K562 (cell line): ENCODE measurements around the gene VRK3. TPM values are rescaled to one million over a fixed set of nuclear protein-coding genes. Genes with fewer than 3 reads are reported as not detected.
A peak's percentile ranks its signal among the peaks of the same experiment; 100 is the strongest.

Experiments used
- DIDO1 ChIP-seq: fragments of 450-650 bp; IDR thresholded peaks from 2 replicates; pipeline ENCODE4 v1.6.1; 2016; ENCODE audit warnings: low read depth, missing biosample characterization, missing genetic modification characterization
- FOXA1 ChIP-seq: fragments of 450-650 bp; IDR thresholded peaks from 2 replicates; pipeline ENCODE4 v1.6.1; 2016; ENCODE audit warnings: mild to moderate bottlenecking, borderline replicate concordance
- GATAD2A ChIP-seq: fragments of 450-650 bp; IDR thresholded peaks from 2 replicates; pipeline ENCODE4 v1.6.1; 2017
- HMBOX1 ChIP-seq: sonication (generic); IDR thresholded peaks from 2 replicates; pipeline ENCODE4 v1.6.1; 2016
- HNRNPLL ChIP-seq: fragments of 200-400 bp; formaldehyde crosslinking; IDR thresholded peaks from 2 replicates; pipeline ENCODE4 v1.6.1; 2017; ENCODE audit warnings: low read length, low read depth, mild to moderate bottlenecking; ENCODE audit not compliant: poor library complexity, severe bottlenecking
- KHSRP ChIP-seq: fragments of 450-650 bp; IDR thresholded peaks from 2 replicates; pipeline ENCODE4 v1.6.1; 2017
- MAFF ChIP-seq: IDR thresholded peaks from 2 replicates; pipeline ENCODE4 v1.6.1; 2012; ENCODE audit warnings: low read length, improper control_type of control experiment
- MEIS2 ChIP-seq: fragments of 450-650 bp; IDR thresholded peaks from 2 replicates; pipeline ENCODE4 v1.6.1; 2014; ENCODE audit warnings: mild to moderate bottlenecking; ENCODE audit not compliant: partially characterized antibody
- NCOR1 ChIP-seq: fragments of 450-650 bp; IDR thresholded peaks from 2 replicates; pipeline ENCODE4 v1.6.1; 2016; ENCODE audit warnings: mild to moderate bottlenecking, moderate library complexity
- PCBP1 ChIP-seq: fragments of 200-400 bp; formaldehyde crosslinking; IDR thresholded peaks from 2 replicates; pipeline ENCODE4 v1.6.1; 2018; ENCODE audit warnings: mild to moderate bottlenecking, low read depth, low read length; ENCODE audit not compliant: poor library complexity, severe bottlenecking
- PRDM10 ChIP-seq: fragments of 450-650 bp; IDR thresholded peaks from 2 replicates; pipeline ENCODE4 v1.6.1; 2018; ENCODE audit not compliant: partially characterized antibody
- RCOR1 ChIP-seq, 2 experiments: IDR thresholded peaks; 2 replicates each; pipeline ENCODE4 v1.6.1; 2012; ENCODE audit warnings: low read depth in 2 of 2, low read length in 2 of 2, borderline replicate concordance in 1 of 2, improper control_type of control experiment in 1 of 2
- RHOXF2B ChIP-seq: fragments of 250-450 bp; sonication (Bioruptor Pico); conservative IDR thresholded peaks from 2 replicates; pipeline ENCODE4 v1.5.1; 2021
- SPI1 ChIP-seq: IDR thresholded peaks from 2 replicates; pipeline ENCODE4 v1.6.1; 2011; ENCODE audit warnings: low read depth, low read length, control low read depth, borderline replicate concordance
- TFE3 ChIP-seq: fragments of 450-650 bp; formaldehyde crosslinking; IDR thresholded peaks from 2 replicates; pipeline ENCODE4 v1.4.0; 2020; ENCODE audit warnings: mild to moderate bottlenecking, mixed read lengths
- ZBTB12 ChIP-seq: fragments of 250-450 bp; sonication (Bioruptor Pico); IDR thresholded peaks from 2 replicates; pipeline ENCODE4 v1.4.0; 2020
- ZNF253 ChIP-seq: fragments of 250-450 bp; sonication (Bioruptor Pico); conservative IDR thresholded peaks from 2 replicates; pipeline ENCODE4 v1.6.1; 2021; ENCODE audit warnings: mild to moderate bottlenecking
- ZNF354B ChIP-seq: fragments of 250-450 bp; sonication (Bioruptor Pico); IDR thresholded peaks from 2 replicates; pipeline ENCODE4 v1.4.0; 2020
- ZNF778 ChIP-seq: fragments of 450-650 bp; formaldehyde crosslinking; IDR thresholded peaks from 2 replicates; pipeline ENCODE4 v1.4.0; 2020; ENCODE audit warnings: mild to moderate bottlenecking, moderate library complexity
- polyA plus RNA-seq, 8 experiments: library from polyadenylated mRNA; depleted of rRNA in 4 of 8; stranded (reverse) in 5 of 8; unstranded in 3 of 8; fragments of >200 nt; fragmentation: Nextera tagmentation in 2 of 8; fragmentation: Illumina TruSeq in 1 of 8; extraction: Ambion mirVana in 2 of 8; extraction: Trizol in 1 of 8; gene quantifications; 2 replicates each; pipeline versions ENCODE4 v1.2.1 to v1.2.3, GENCODE V29; 2011 to 2014; ENCODE audit warnings: inconsistent platforms in 1 of 8, missing spikeins in 1 of 8
- total RNA-seq, 7 experiments: library from RNA; depleted of rRNA in 6 of 7; stranded (reverse); fragments of >200 nt in 6 of 7; fragmentation: Illumina TruSeq in 2 of 7; extraction: Trizol in 2 of 7; gene quantifications; 2 replicates each; pipeline versions ENCODE4 v1.2.1 to v1.2.3, GENCODE V29; 2011 to 2021; ENCODE audit warnings: low replicate concordance in 1 of 7

Gene VRK3
- total and polyA plus RNA-seq, 9 of the 15 experiments (the other 6 are each of a cell fraction or from before 2014, with no cell fraction given), result 25.6 to 94.3 (median 42.9) TPM

- TF ChIP-seq TFE3 (CRISPR knock-in tag) (no peak), HNRNPLL (no peak), ZNF778 (CRISPR knock-in tag) (no peak), RCOR1 (IDR thresholded peaks at IDR 0.05; ENCODE audit: borderline replicate concordance in 1 of 2, low read depth in 2 of 2, low read length in 2 of 2) (peak in 1 of 2 experiments; percentile 13; a peak in 1 of 4 replicates), MAFF (no peak), ZNF253 (CRISPR knock-in tag) (no peak), PRDM10 (peak; percentile 38), GATAD2A (no peak), FOXA1 (no peak), DIDO1 (tag) (no peak), SPI1 (0 out of 2 replicates have a peak, but pooled peaks have one; percentile 7), MEIS2 (peak; percentile 95), KHSRP (peak; percentile 44; the same call in 1 of the 2 replicates), RHOXF2B (no peak), ZBTB12 (CRISPR knock-in tag) (peak; percentile 83), HMBOX1 (no peak), PCBP1 (no peak), ZNF354B (no peak), NCOR1 (no peak)
Observed at GRCh38 chr19:50025022-50025793, at the start of gene VRK3 (continued).
